ENCODE measurements around the gene PPM1H.

GRCh38 chr12:62604871-62605270 lies 330.1 kb downstream of the PPM1H start:
- TF ChIP-seq CTCF (IDR thresholded peaks at IDR 0.05) (no peak), POLR2A (IDR thresholded peaks at IDR 0.05) (no peak)
